ENCODE measurements around the gene UNC93A.
"Not testable (repeated sequence)": the region's sequence is repeated elsewhere in the genome, so short reads cannot be mapped to it uniquely, and the experiment has no call there.

GRCh38 chr6:167358394-167358793 is 67.3 kb downstream of the UNC93A start:
- TF ChIP-seq CTCF (conservative IDR thresholded peaks at IDR 0.05 in 1 of 2, IDR thresholded peaks at IDR 0.05 in 1 of 2; ENCODE audit: low read depth in 1 of 2, low read length in 2 of 2); EZH2 (IDR thresholded peaks at IDR 0.05; ENCODE audit: low read length, missing control alignments): not testable (repeated sequence)

All from fibroblast of lung (primary cell).